WTC11 (cell line): ENCODE results near the gene CSPG4. TPM values are rescaled to one million over a fixed set of nuclear protein-coding genes. Genes with fewer than 3 reads are reported as not detected.

Source experiments
- ATAC-seq: fragments of 200-7000 bp; cut with Tn5 transposase; 2 replicates; pipeline ENCODE4 v1.10.0; 2021; ENCODE audit warnings: mild to moderate bottlenecking, moderate library complexity
- CTCF ChIA-PET: fragments of 300-600 bp; sonication (Branson Sonifier 250); formaldehyde crosslinking; loops from one replicate; lab custom pipeline; 2021; ENCODE audit warnings: antibody characterized with exemption; lab: Charles Lee
- POLR2A ChIA-PET: fragments of 350-600 bp; sonication (Branson Sonifier 250); formaldehyde crosslinking; loops from one replicate; lab custom pipeline; 2021; ENCODE audit warnings: antibody characterized with exemption; lab: Charles Lee
- DNase-seq: peaks from one replicate; pipeline ENCODE4 v3.0.0; 2021; ENCODE audit warnings: low spot score
- H3K27ac Mint-ChIP-seq: 2 replicates; pipeline ENCODE4 v1.8.0; 2021; ENCODE audit warnings: mixed read lengths
- H3K27me3 Mint-ChIP-seq: 2 replicates; pipeline ENCODE4 v1.8.0; 2021; ENCODE audit warnings: low read depth, mild to moderate bottlenecking, moderate library complexity, mixed read lengths
- H3K36me3 Mint-ChIP-seq: 2 replicates; pipeline ENCODE4 v1.8.0; 2021; ENCODE audit warnings: mixed read lengths
- H3K4me1 Mint-ChIP-seq: 2 replicates; pipeline ENCODE4 v1.8.0; 2022; ENCODE audit warnings: mixed read lengths
- H3K4me3 Mint-ChIP-seq: 2 replicates; pipeline ENCODE4 v1.8.0; 2021; ENCODE audit warnings: mild to moderate bottlenecking, moderate library complexity, mixed read lengths
- H3K9me3 Mint-ChIP-seq: 2 replicates; pipeline ENCODE4 v1.8.0; 2021; ENCODE audit warnings: mixed read lengths
- AFF4 ChIP-seq: sonication (generic); formaldehyde crosslinking; IDR thresholded peaks from 2 replicates; pipeline ENCODE4 v1.8.1; 2023; ENCODE audit warnings: mild to moderate bottlenecking, missing genetic modification reagents, borderline replicate concordance
- ATF3 ChIP-seq: sonication (generic); formaldehyde crosslinking; conservative IDR thresholded peaks from 2 replicates; pipeline ENCODE4 v1.8.1; 2022; ENCODE audit warnings: mild to moderate bottlenecking, missing genetic modification reagents
- CBFB ChIP-seq: sonication (generic); formaldehyde crosslinking; IDR thresholded peaks from 2 replicates; pipeline ENCODE4 v1.8.1; 2022; ENCODE audit warnings: mild to moderate bottlenecking, low read depth, missing genetic modification reagents
- CREB1 ChIP-seq: sonication (generic); formaldehyde crosslinking; IDR thresholded peaks from 2 replicates; pipeline ENCODE4 v1.8.0; 2023; ENCODE audit warnings: mild to moderate bottlenecking, missing genetic modification reagents
- E2F4 ChIP-seq: sonication (generic); formaldehyde crosslinking; IDR thresholded peaks from 2 replicates; pipeline ENCODE4 v1.8.1; 2022; ENCODE audit warnings: low read depth, mild to moderate bottlenecking, moderate library complexity, missing genetic modification reagents, borderline replicate concordance
- ELF4 ChIP-seq: sonication (generic); formaldehyde crosslinking; IDR thresholded peaks from 2 replicates; pipeline ENCODE4 v1.8.1; 2022; ENCODE audit warnings: low read depth, mild to moderate bottlenecking, moderate library complexity, missing genetic modification reagents
- GABPB1 ChIP-seq: sonication (generic); formaldehyde crosslinking; IDR thresholded peaks from 2 replicates; pipeline ENCODE4 v1.8.1; 2023; ENCODE audit warnings: mild to moderate bottlenecking, missing genetic modification reagents
- GRHL2 ChIP-seq: fragments of 250-450 bp; sonication (Bioruptor Pico); IDR thresholded peaks from 2 replicates; pipeline ENCODE4 v1.8.0; 2022; ENCODE audit warnings: mild to moderate bottlenecking, moderate library complexity; ENCODE audit not compliant: insufficient replicate concordance, severe bottlenecking
- HMGXB4 ChIP-seq: sonication (generic); formaldehyde crosslinking; IDR thresholded peaks from 2 replicates; pipeline ENCODE4 v1.8.1; 2023; ENCODE audit warnings: mild to moderate bottlenecking, moderate library complexity, missing genetic modification reagents
- JUN ChIP-seq: sonication (generic); formaldehyde crosslinking; IDR thresholded peaks from 2 replicates; pipeline ENCODE4 v1.8.0; 2023; ENCODE audit warnings: mild to moderate bottlenecking, missing genetic modification reagents
- MLX ChIP-seq: sonication (generic); formaldehyde crosslinking; IDR thresholded peaks from 2 replicates; pipeline ENCODE4 v1.8.1; 2023; ENCODE audit warnings: mild to moderate bottlenecking, missing genetic modification reagents, moderate library complexity
- NFATC4 ChIP-seq: fragments of 250-450 bp; sonication (Bioruptor Pico); IDR thresholded peaks from 2 replicates; pipeline ENCODE4 v1.9.0; 2021; ENCODE audit warnings: mild to moderate bottlenecking
- NFYB ChIP-seq: sonication (generic); formaldehyde crosslinking; conservative IDR thresholded peaks from 2 replicates; pipeline ENCODE4 v1.8.0; 2022; ENCODE audit warnings: low read depth, missing genetic modification reagents
- NR1H2 ChIP-seq: sonication (generic); formaldehyde crosslinking; IDR thresholded peaks from 2 replicates; pipeline ENCODE4 v1.9.0; 2021; ENCODE audit warnings: mild to moderate bottlenecking, moderate library complexity, missing genetic modification reagents
- NR2C2 ChIP-seq: sonication (generic); formaldehyde crosslinking; IDR thresholded peaks from 2 replicates; pipeline ENCODE4 v1.8.0; 2022; ENCODE audit warnings: mild to moderate bottlenecking, missing genetic modification reagents
- STAT6 ChIP-seq: sonication (generic); formaldehyde crosslinking; conservative IDR thresholded peaks from 2 replicates; pipeline ENCODE4 v1.8.1; 2023; ENCODE audit warnings: mild to moderate bottlenecking, low read depth, missing genetic modification reagents, moderate library complexity
- TCF7 ChIP-seq: sonication (generic); formaldehyde crosslinking; IDR thresholded peaks from 2 replicates; pipeline ENCODE4 v1.8.0; 2022; ENCODE audit warnings: mild to moderate bottlenecking, low read depth, missing genetic modification reagents, moderate library complexity
- TP53 ChIP-seq: sonication (generic); formaldehyde crosslinking; IDR thresholded peaks from 2 replicates; pipeline ENCODE4 v1.8.1; 2023; ENCODE audit warnings: mild to moderate bottlenecking, missing genetic modification reagents
- ZMAT4 ChIP-seq: fragments of 250-450 bp; sonication (Bioruptor Pico); IDR thresholded peaks from 2 replicates; pipeline ENCODE4 v1.9.0; 2021; ENCODE audit warnings: mild to moderate bottlenecking
- ZNF121 ChIP-seq: sonication (generic); formaldehyde crosslinking; IDR thresholded peaks from 2 replicates; pipeline ENCODE4 v1.8.0; 2023; ENCODE audit warnings: missing genetic modification reagents
- ZNF138 ChIP-seq: sonication (generic); formaldehyde crosslinking; conservative IDR thresholded peaks from 2 replicates; pipeline ENCODE4 v1.8.1; 2022; ENCODE audit warnings: mild to moderate bottlenecking, moderate library complexity, missing genetic modification reagents
- ZNF396 ChIP-seq: fragments of 250-450 bp; sonication (Bioruptor Pico); IDR thresholded peaks from 2 replicates; pipeline ENCODE4 v1.8.0; 2021; ENCODE audit warnings: mild to moderate bottlenecking, moderate library complexity, borderline replicate concordance
- ZNF423 ChIP-seq: fragments of 250-450 bp; sonication (Bioruptor Pico); IDR thresholded peaks from 2 replicates; pipeline ENCODE4 v2.1.2; 2022; ENCODE audit warnings: mild to moderate bottlenecking, moderate library complexity
- ZNF512 ChIP-seq: sonication (generic); formaldehyde crosslinking; IDR thresholded peaks from 2 replicates; pipeline ENCODE4 v1.8.1; 2022; ENCODE audit warnings: missing genetic modification reagents, borderline replicate concordance
- total RNA-seq: library from RNA; stranded (reverse); gene quantifications from 3 replicates; pipeline ENCODE4 v1.2.3, GENCODE V29; 2021

CSPG4 gene
- total RNA-seq, 1 experiment from 2014 or later, result 2.9 TPM

GRCh38 chr15:75675579-75676404, 36.9 kb downstream of the CSPG4 start (continued):
- no peak for TF ChIP-seq E2F4 (CRISPR knock-in tag)
- TF ChIP-seq NR2C2 (CRISPR knock-in tag), result no peak
- no peak for TF ChIP-seq MLX
- no peak for TF ChIP-seq JUN
- no peak for TF ChIP-seq ZNF396 (CRISPR knock-in tag)
- no peak for TF ChIP-seq ZMAT4 (CRISPR knock-in tag)
- TF ChIP-seq TP53 (CRISPR knock-in tag), result no peak
- TF ChIP-seq NFYB, result no peak
- no peak for TF ChIP-seq NR1H2 (CRISPR knock-in tag)
- no peak for TF ChIP-seq ZNF423 (CRISPR knock-in tag)
- TF ChIP-seq ZNF138 (CRISPR knock-in tag), result no peak
- TF ChIP-seq AFF4 (CRISPR knock-in tag), result no peak

GRCh38 chr15:75674366-75674765, 38.3 kb downstream of the CSPG4 start:
- Mint-ChIP-seq H3K27ac (no peak overlapping the region), H3K27me3 (no peaks in the 10 kb centered on the region), H3K4me1 (peaks cover 26% of the 10 kb centered on the region), H3K36me3 (no peaks in the 10 kb centered on the region), H3K9me3 (no peaks in the 10 kb centered on the region), H3K4me3 (no peak overlapping the region)
- POLR2A ChIA-PET, result interaction anchor here (1.8 kb wide), 1 partner anchor 26 kb away, joined by 4 read pairs; the partner anchor contains the start of gene SNX33
- DNase-seq, result no peak
- ATAC-seq, result no peak
- CTCF ChIA-PET, result no interaction called here
- TF ChIP-seq CREB1 (CRISPR knock-in tag) (no peak), TP53 (CRISPR knock-in tag) (no peak), ATF3 (CRISPR knock-in tag) (no peak), ZNF121 (CRISPR knock-in tag) (no peak), ELF4 (CRISPR knock-in tag) (no peak), NFATC4 (CRISPR knock-in tag) (no peak), ZNF512 (CRISPR knock-in tag) (no peak), GABPB1 (CRISPR knock-in tag) (no peak), HMGXB4 (no peak), TCF7 (CRISPR knock-in tag) (no peak), GRHL2 (no peak), STAT6 (CRISPR knock-in tag) (no peak), ZNF396 (CRISPR knock-in tag) (no peak), CBFB (no peak)
